GM23338 (cell line): ENCODE measurements around the gene USP33. TPM values are rescaled to one million over a fixed set of nuclear protein-coding genes. Genes with fewer than 3 reads are reported as not detected.

Experiments used
- ATAC-seq: fragments of 200-7000 bp; cut with Tn5 transposase; 3 replicates; pipeline ENCODE4 v1.9.1; 2020
- DNase-seq: peaks from one replicate; pipeline ENCODE4 v3.0.0-alpha.2; 2015; ENCODE audit warnings: low spot score
- H2AFZ ChIP-seq: fragments of 200-600 bp; sonication (generic); 2 replicates; pipeline ENCODE4 v1.8.0; 2016; ENCODE audit warnings: antibody characterized with exemption, mild to moderate bottlenecking, moderate library complexity
- H3F3A ChIP-seq: fragments of 200-600 bp; sonication (generic); replicated peaks from 2 replicates; pipeline ENCODE4 v1.8.0; 2017; ENCODE audit warnings: antibody characterized with exemption, mixed run types, low read depth
- H3K27ac ChIP-seq: fragments of 200-600 bp; sonication (generic); 2 replicates; pipeline ENCODE4 v1.6.1; 2016; ENCODE audit warnings: low read depth
- H3K27me3 ChIP-seq: fragments of 200-600 bp; sonication (generic); 2 replicates; pipeline ENCODE4 v1.8.0; 2016; ENCODE audit warnings: mild to moderate bottlenecking, mixed run types, moderate library complexity; ENCODE audit not compliant: insufficient read depth
- H3K36me3 ChIP-seq: fragments of 200-600 bp; sonication (generic); 2 replicates; pipeline ENCODE4 v1.8.0; 2016; ENCODE audit warnings: mild to moderate bottlenecking; ENCODE audit not compliant: insufficient read depth
- H3K4me1 ChIP-seq: fragments of 200-600 bp; sonication (generic); 2 replicates; pipeline ENCODE4 v1.8.0; 2016; ENCODE audit warnings: mild to moderate bottlenecking, moderate library complexity; ENCODE audit not compliant: insufficient read depth
- H3K4me2 ChIP-seq: fragments of 200-600 bp; sonication (generic); 2 replicates; pipeline ENCODE4 v1.7.1; 2017; ENCODE audit warnings: mixed run types
- H3K4me3 ChIP-seq: fragments of 200-600 bp; sonication (generic); 2 replicates; pipeline ENCODE4 v1.6.1; 2016; ENCODE audit warnings: mixed run types
- H3K79me2 ChIP-seq: fragments of 200-600 bp; sonication (generic); replicated peaks from 2 replicates; pipeline ENCODE4 v1.8.0; 2017; ENCODE audit warnings: mild to moderate bottlenecking; ENCODE audit not compliant: insufficient read depth
- H3K9me2 ChIP-seq: fragments of 200-600 bp; sonication (generic); 2 replicates; pipeline ENCODE4 v1.8.0; 2017; ENCODE audit not compliant: insufficient read depth
- H4K20me1 ChIP-seq: fragments of 200-600 bp; sonication (generic); replicated peaks from 2 replicates; pipeline ENCODE4 v1.8.0; 2017; ENCODE audit warnings: mild to moderate bottlenecking; ENCODE audit not compliant: insufficient read depth
- H3K27ac Mint-ChIP-seq: 2 replicates; pipeline ENCODE4 v1.8.0; 2020; ENCODE audit warnings: inconsistent platforms, mild to moderate bottlenecking, moderate library complexity, mixed read lengths
- H3K27me3 Mint-ChIP-seq: 3 replicates; pipeline ENCODE4 v1.8.0; 2022; ENCODE audit warnings: low read depth, mild to moderate bottlenecking, moderate library complexity, mixed read lengths, inconsistent platforms; ENCODE audit not compliant: insufficient read depth, poor library complexity
- H3K36me3 Mint-ChIP-seq: 3 replicates; pipeline ENCODE4 v1.8.0; 2021; ENCODE audit warnings: low read depth, mild to moderate bottlenecking, inconsistent platforms, moderate library complexity, mixed read lengths
- H3K4me1 Mint-ChIP-seq: 3 replicates; pipeline ENCODE4 v1.8.0; 2020; ENCODE audit warnings: mild to moderate bottlenecking, inconsistent platforms, mixed read lengths
- H3K4me3 Mint-ChIP-seq: 3 replicates; pipeline ENCODE4 v1.8.0; 2021; ENCODE audit warnings: moderate library complexity, mild to moderate bottlenecking, inconsistent platforms, mixed read lengths
- H3K9me3 Mint-ChIP-seq: 3 replicates; pipeline ENCODE4 v1.8.0; 2020; ENCODE audit warnings: moderate library complexity, mild to moderate bottlenecking, inconsistent platforms, mixed read lengths
- CREB1 ChIP-seq: fragments of 250-450 bp; sonication (Bioruptor Pico); IDR thresholded peaks from 2 replicates; pipeline ENCODE4 v1.5.0; 2020; ENCODE audit warnings: low read depth, mild to moderate bottlenecking, moderate library complexity
- CTCF ChIP-seq, 2 experiments: fragments of 200-600 bp in 1 of 2; sonication (generic) in 1 of 2; conservative IDR thresholded peaks; 2 replicates each; pipeline versions ENCODE4 v1.5.1 to v1.6.1; 2016 to 2017; ENCODE audit warnings: antibody characterized with exemption in 2 of 2, low read depth in 2 of 2, mild to moderate bottlenecking in 2 of 2, moderate library complexity in 1 of 2
- ETS1 ChIP-seq: IDR thresholded peaks from 2 replicates; pipeline ENCODE4 v1.6.1; 2016; ENCODE audit warnings: antibody characterized with exemption
- EZH2 ChIP-seq: fragments of 200-600 bp; sonication (generic); IDR thresholded peaks from one replicate; pipeline ENCODE4 v1.8.0; 2017; ENCODE audit warnings: antibody characterized with exemption, mild to moderate bottlenecking, low read depth; ENCODE audit not compliant: unreplicated experiment
- EZH2phosphoT487 ChIP-seq: fragments of 200-600 bp; sonication (generic); IDR thresholded peaks from one replicate; pipeline ENCODE4 v1.8.1; 2018; ENCODE audit warnings: antibody characterized with exemption; ENCODE audit not compliant: unreplicated experiment
- JUNB ChIP-seq: IDR thresholded peaks from one replicate; pipeline ENCODE4 v1.6.1; 2016; ENCODE audit warnings: antibody characterized with exemption; ENCODE audit not compliant: unreplicated experiment
- NANOG ChIP-seq: IDR thresholded peaks from 2 replicates; pipeline ENCODE4 v1.6.1; 2016; ENCODE audit warnings: antibody characterized with exemption, borderline replicate concordance
- POLR2AphosphoS5 ChIP-seq: IDR thresholded peaks from 2 replicates; pipeline ENCODE4 v1.6.1; 2016; ENCODE audit warnings: antibody characterized with exemption, low read depth
- STAT1 ChIP-seq: IDR thresholded peaks from one replicate; pipeline ENCODE4 v1.6.1; 2016; ENCODE audit warnings: antibody characterized with exemption; ENCODE audit not compliant: unreplicated experiment
- ZNF114 ChIP-seq: fragments of 250-450 bp; sonication (Bioruptor Pico); IDR thresholded peaks from 2 replicates; pipeline ENCODE4 v1.5.0; 2020; ENCODE audit warnings: mild to moderate bottlenecking, moderate library complexity
- ZNF331 ChIP-seq: fragments of 250-450 bp; sonication (Bioruptor Pico); IDR thresholded peaks from 2 replicates; pipeline ENCODE4 v1.5.0; 2020; ENCODE audit warnings: low read depth, mild to moderate bottlenecking, moderate library complexity
- ZNF462 ChIP-seq: fragments of 250-450 bp; sonication (Bioruptor Pico); IDR thresholded peaks from 2 replicates; pipeline ENCODE4 v1.5.0; 2020; ENCODE audit warnings: mild to moderate bottlenecking, moderate library complexity
- polyA plus RNA-seq: library from polyadenylated mRNA; unstranded; fragments of >200 nt; fragmentation: Nextera tagmentation; extraction: Ambion mirVana; gene quantifications from 2 replicates; pipeline ENCODE4 v1.2.1, GENCODE V29; 2016
- total RNA-seq: library from RNA; depleted of rRNA; stranded (reverse); fragments of >200 nt; shearing (Covaris generic); gene quantifications from 2 replicates; pipeline ENCODE4 v1.2.3, GENCODE V29; 2014

Gene USP33
- total and polyA plus RNA-seq, 2 experiments from 2014 or later = 42.4 to 63.9 TPM

GRCh38 chr1:77688939-77689338 is 70.7 kb downstream of the USP33 start (continued):
- TF ChIP-seq ETS1 = no peak
- no peak for TF ChIP-seq POLR2AphosphoS5
- no peak for TF ChIP-seq ZNF114 (CRISPR knock-in tag)
- TF ChIP-seq CREB1 (CRISPR knock-in tag) = no peak

GRCh38 chr1:77687519-77687906 is 72.1 kb downstream of the USP33 start:
- Mint-ChIP-seq H3K4me3 (peak overlapping the region; percentile 81), H3K9me3 (no peaks in the 10 kb centered on the region), H3K27ac (peak overlapping the region; percentile 92), H3K36me3 (peaks cover 11% of the 10 kb centered on the region), H3K4me1 (peaks cover 12% of the 10 kb centered on the region), H3K27me3 (peaks cover 13% of the 10 kb centered on the region)
- H3K9me2 ChIP-seq = no peaks in the 10 kb centered on the region; the same call in 1 of the 2 replicates
- H4K20me1 ChIP-seq = no peaks in the 10 kb centered on the region
- DNase-seq (peak; percentile 91), ATAC-seq (peak; percentile 56)
- peaks cover 21% of the 10 kb centered on the region for H3F3A ChIP-seq
- no peak overlapping the region for H2AFZ ChIP-seq
- H3K4me2 ChIP-seq = peak overlapping the region; percentile 72
- H3K36me3 ChIP-seq = no peaks in the 10 kb centered on the region
- H3K4me1 ChIP-seq = peaks cover 6% of the 10 kb centered on the region
- H3K27me3 ChIP-seq = no peaks in the 10 kb centered on the region
- H3K27ac ChIP-seq = peak overlapping the region; percentile 65
- H3K4me3 ChIP-seq = peak overlapping the region; percentile 62
- no peaks in the 10 kb centered on the region for H3K79me2 ChIP-seq
- TF ChIP-seq POLR2AphosphoS5 (peak; percentile 69), ZNF331 (no peak), STAT1 (no peak), NANOG (no peak), ETS1 (no peak), JUNB (no peak), ZNF462 (CRISPR knock-in tag) (no peak), ZNF114 (CRISPR knock-in tag) (no peak), CTCF (conservative IDR thresholded peaks at IDR 0.05; ENCODE audit: low read depth in 2 of 2) (peak; percentile 55 to 68), CREB1 (CRISPR knock-in tag) (no peak), EZH2phosphoT487 (no peak), EZH2 (no peak)
